Caco-2 (cell line): ENCODE data around the gene USP34. TPM values are rescaled to one million over a fixed set of nuclear protein-coding genes. Genes with fewer than 3 reads are reported as not detected.

Experiments
- BruUV-seq: library from RNA; stranded (reverse); fragments of 400-500 nt; replicated peaks from 2 replicates; lab custom pipeline; 2021; lab: Mats Ljungman, UMichigan
- CTCF ChIA-PET: fragments of 300-600 bp; sonication (Branson Sonifier 250); formaldehyde crosslinking; loops from one replicate; lab custom pipeline; 2022; ENCODE audit warnings: antibody characterized with exemption; lab: Charles Lee
- POLR2A ChIA-PET: fragments of 300-600 bp; sonication (Branson Sonifier 250); formaldehyde crosslinking; loops from one replicate; lab custom pipeline; 2022; ENCODE audit warnings: antibody characterized with exemption; lab: Charles Lee
- DNase-seq, 2 experiments: peaks; one replicate each; pipeline versions ENCODE4 v3.0.0 to v3.0.0-alpha.2; 2020 to 2022
- H3K27me3 ChIP-seq: replicated peaks from 2 replicates; pipeline ENCODE4 v1.6.0; 2011; ENCODE audit warnings: low read length; ENCODE audit not compliant: control insufficient read depth, insufficient read depth
- H3K36me3 ChIP-seq: 2 replicates; pipeline ENCODE4 v1.5.1; 2011; ENCODE audit warnings: low read length; ENCODE audit not compliant: control insufficient read depth, insufficient read depth
- H3K4me1 ChIP-seq: fragments of 250-450 bp; sonication (Bioruptor Pico); 2 replicates; pipeline ENCODE4 v1.5.1; 2020; ENCODE audit warnings: mild to moderate bottlenecking
- H3K4me3 ChIP-seq: 2 replicates; pipeline ENCODE4 v1.5.1; 2011; ENCODE audit warnings: low read depth, mild to moderate bottlenecking, control low read depth, low read length
- H3K9me3 ChIP-seq: fragments of 250-450 bp; sonication (Bioruptor Pico); 2 replicates; pipeline ENCODE4 v1.5.1; 2020; ENCODE audit warnings: mild to moderate bottlenecking, moderate library complexity
- H3K27ac Mint-ChIP-seq: one replicate; pipeline ENCODE4 v1.8.0; 2022; ENCODE audit warnings: mixed read lengths; ENCODE audit not compliant: unreplicated experiment
- H3K27me3 Mint-ChIP-seq: one replicate; pipeline ENCODE4 v1.8.0; 2022; ENCODE audit warnings: mixed read lengths; ENCODE audit not compliant: insufficient read depth, unreplicated experiment
- H3K36me3 Mint-ChIP-seq: one replicate; pipeline ENCODE4 v1.8.0; 2022; ENCODE audit warnings: mild to moderate bottlenecking, mixed read lengths; ENCODE audit not compliant: insufficient read depth, unreplicated experiment
- H3K4me1 Mint-ChIP-seq: one replicate; pipeline ENCODE4 v1.8.0; 2022; ENCODE audit warnings: low read depth, mixed read lengths; ENCODE audit not compliant: unreplicated experiment
- H3K4me3 Mint-ChIP-seq: one replicate; pipeline ENCODE4 v1.8.0; 2022; ENCODE audit warnings: mild to moderate bottlenecking, moderate library complexity, mixed read lengths; ENCODE audit not compliant: unreplicated experiment
- H3K9me3 Mint-ChIP-seq: one replicate; pipeline ENCODE4 v1.8.0; 2022; ENCODE audit warnings: mixed read lengths; ENCODE audit not compliant: unreplicated experiment
- intact Hi-C: fragments of 100-400 bp; cut with micrococcal nuclease; formaldehyde crosslinking; loops from one replicate; pipeline ENCODE4 v1.10.0; 2022; ENCODE audit not compliant: unreplicated experiment
- total RNA-seq: library from RNA; stranded (reverse); gene quantifications from 2 replicates; pipeline ENCODE4 v1.2.3, GENCODE V29; 2022
- TF ChIP-seq, protein P1 (sequence below), 2 experiments: fragments of 200-600 bp in 1 of 2; IDR thresholded peaks; 1 replicate in 1 of 2; 2 replicates in 1 of 2; pipeline versions ENCODE4 v1.5.1 to v1.8.0; 2011 to 2022; ENCODE audit warnings: antibody characterized with exemption in 1 of 2, control low read depth in 1 of 2, inconsistent platforms in 1 of 2, low read depth in 1 of 2, low read length in 1 of 2, mild to moderate bottlenecking in 1 of 2, moderate library complexity in 1 of 2; ENCODE audit not compliant: insufficient read depth in 1 of 2, severe bottlenecking in 1 of 2, unreplicated experiment in 1 of 2

Gene USP34
- total RNA-seq, 1 experiment from 2014 or later = 100 TPM

DNA sequence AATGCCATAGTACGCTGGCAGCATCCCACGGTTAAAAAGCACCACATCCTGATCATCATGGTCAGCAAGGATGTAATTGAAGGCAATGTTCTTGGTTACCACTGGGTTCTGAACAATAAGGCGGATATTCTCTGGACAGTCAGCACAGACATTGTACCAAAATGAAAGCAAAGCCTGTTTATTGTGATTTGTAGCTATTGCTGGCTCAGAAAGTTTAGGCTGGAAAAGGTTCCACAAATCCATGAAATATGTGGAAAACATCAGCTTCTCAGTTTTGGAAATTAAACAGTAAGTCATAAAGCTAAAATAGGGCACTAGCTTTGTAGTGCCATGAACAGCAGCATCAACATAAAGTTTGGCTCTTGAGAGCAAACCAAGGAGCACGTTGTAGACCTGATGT is 256.7 kb downstream of the USP34 start:
- H3K4me3 Mint-ChIP-seq = no peak overlapping the region
- H3K27ac Mint-ChIP-seq = no peak overlapping the region
- no peaks in the 10 kb centered on the region for H3K4me1 Mint-ChIP-seq
- peaks cover 47% of the 10 kb centered on the region for H3K36me3 Mint-ChIP-seq
- no peaks in the 10 kb centered on the region for H3K4me1 ChIP-seq
- intact Hi-C loops = no loop called here
- H3K9me3 ChIP-seq = no peaks in the 10 kb centered on the region
- no peaks in the 10 kb centered on the region for H3K27me3 Mint-ChIP-seq
- H3K27me3 ChIP-seq = no peaks in the 10 kb centered on the region
- CTCF ChIA-PET = no interaction called here
- BruUV-seq = no TSS peak
- no peaks in the 10 kb centered on the region; the same call in 1 of the 2 replicates for H3K36me3 ChIP-seq
- H3K9me3 Mint-ChIP-seq = no peaks in the 10 kb centered on the region
- H3K4me3 ChIP-seq = no peak overlapping the region
- no peak for DNase-seq
- POLR2A ChIA-PET = no interaction called here
- TF ChIP-seq, protein P1, sequence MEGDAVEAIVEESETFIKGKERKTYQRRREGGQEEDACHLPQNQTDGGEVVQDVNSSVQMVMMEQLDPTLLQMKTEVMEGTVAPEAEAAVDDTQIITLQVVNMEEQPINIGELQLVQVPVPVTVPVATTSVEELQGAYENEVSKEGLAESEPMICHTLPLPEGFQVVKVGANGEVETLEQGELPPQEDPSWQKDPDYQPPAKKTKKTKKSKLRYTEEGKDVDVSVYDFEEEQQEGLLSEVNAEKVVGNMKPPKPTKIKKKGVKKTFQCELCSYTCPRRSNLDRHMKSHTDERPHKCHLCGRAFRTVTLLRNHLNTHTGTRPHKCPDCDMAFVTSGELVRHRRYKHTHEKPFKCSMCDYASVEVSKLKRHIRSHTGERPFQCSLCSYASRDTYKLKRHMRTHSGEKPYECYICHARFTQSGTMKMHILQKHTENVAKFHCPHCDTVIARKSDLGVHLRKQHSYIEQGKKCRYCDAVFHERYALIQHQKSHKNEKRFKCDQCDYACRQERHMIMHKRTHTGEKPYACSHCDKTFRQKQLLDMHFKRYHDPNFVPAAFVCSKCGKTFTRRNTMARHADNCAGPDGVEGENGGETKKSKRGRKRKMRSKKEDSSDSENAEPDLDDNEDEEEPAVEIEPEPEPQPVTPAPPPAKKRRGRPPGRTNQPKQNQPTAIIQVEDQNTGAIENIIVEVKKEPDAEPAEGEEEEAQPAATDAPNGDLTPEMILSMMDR (IDR thresholded peaks at IDR 0.05; ENCODE audit: insufficient read depth in 1 of 2, low read depth in 1 of 2, low read length in 1 of 2, severe bottlenecking in 1 of 2, unreplicated experiment in 1 of 2) = no peak

DNA sequence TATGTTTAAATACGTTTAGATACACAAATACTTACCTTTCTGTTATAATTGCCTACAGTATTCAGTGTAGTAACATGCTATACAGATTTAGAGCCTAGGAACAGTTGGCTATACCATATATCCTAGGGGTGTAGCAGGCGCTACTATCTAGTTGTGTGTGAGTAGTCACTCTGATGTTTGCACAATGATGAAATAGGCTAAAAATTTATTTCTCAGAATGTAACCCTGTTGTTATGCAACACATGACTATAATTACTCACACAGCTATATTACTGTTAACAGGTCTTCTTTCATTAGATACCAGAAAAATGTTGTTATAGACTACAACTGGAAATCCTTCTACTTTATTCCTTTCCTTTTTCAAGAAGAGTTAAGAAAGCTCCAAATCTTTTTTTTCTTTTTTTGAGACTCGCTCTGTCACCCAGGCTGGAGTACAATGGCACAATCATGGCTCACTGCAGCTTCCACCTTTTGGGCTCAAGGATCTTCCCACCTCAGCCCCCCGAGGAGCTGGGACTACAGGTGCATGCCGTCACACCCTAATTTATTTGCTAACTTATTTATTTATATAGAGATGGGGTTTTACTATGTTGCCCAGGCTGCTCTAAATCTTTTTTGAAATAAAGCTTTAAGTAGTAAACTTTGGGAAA is 260.4 kb downstream of the USP34 start:
- no peak for DNase-seq
- no peak overlapping the region for H3K4me3 Mint-ChIP-seq
- H3K27me3 ChIP-seq = no peaks in the 10 kb centered on the region
- no peaks in the 10 kb centered on the region for H3K9me3 Mint-ChIP-seq
- no peak overlapping the region for H3K27ac Mint-ChIP-seq
- H3K4me1 ChIP-seq = no peaks in the 10 kb centered on the region
- ChIA-PET CTCF (no interaction called here), POLR2A (no interaction called here)
- H3K36me3 Mint-ChIP-seq = peaks cover 48% of the 10 kb centered on the region
- TF ChIP-seq, protein P1 (IDR thresholded peaks at IDR 0.05; ENCODE audit: insufficient read depth in 1 of 2, low read depth in 1 of 2, low read length in 1 of 2, severe bottlenecking in 1 of 2, unreplicated experiment in 1 of 2) = no peak
- no peaks in the 10 kb centered on the region for H3K27me3 Mint-ChIP-seq
- H3K9me3 ChIP-seq = no peaks in the 10 kb centered on the region
- intact Hi-C loops = no loop called here
- no peak overlapping the region for H3K4me3 ChIP-seq
- H3K36me3 ChIP-seq = peaks cover 2% of the 10 kb centered on the region
- no peaks in the 10 kb centered on the region for H3K4me1 Mint-ChIP-seq
- no TSS peak for BruUV-seq

DNA sequence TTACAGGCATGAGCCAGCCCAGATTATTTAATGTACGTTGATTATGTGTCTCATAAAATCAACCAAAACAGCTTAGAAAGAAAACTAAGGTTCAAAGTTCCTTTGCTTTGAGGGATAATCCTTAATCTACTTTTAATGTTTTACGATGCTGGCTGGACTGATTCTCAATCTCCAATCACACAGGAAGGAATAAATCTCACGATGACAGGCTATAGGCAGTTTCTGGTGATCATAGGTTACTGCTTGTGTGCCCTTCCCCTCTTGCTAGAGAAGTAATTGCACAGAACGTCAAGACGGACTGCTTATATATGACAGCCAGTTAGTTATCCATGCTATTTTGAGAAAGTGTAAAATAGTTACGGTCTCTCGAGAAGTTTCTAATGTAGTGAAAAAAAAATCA is 265.8 kb downstream of the USP34 start:
- Mint-ChIP-seq H3K4me1 (no peaks in the 10 kb centered on the region), H3K27ac (no peak overlapping the region), H3K4me3 (no peak overlapping the region), H3K36me3 (peaks cover 68% of the 10 kb centered on the region), H3K9me3 (no peaks in the 10 kb centered on the region), H3K27me3 (no peaks in the 10 kb centered on the region)
- no peak for DNase-seq
- POLR2A ChIA-PET = no interaction called here
- no TSS peak for BruUV-seq
- Histone ChIP-seq H3K9me3 (no peaks in the 10 kb centered on the region), H3K4me3 (no peak overlapping the region), H3K36me3 (peaks cover 2% of the 10 kb centered on the region), H3K27me3 (no peaks in the 10 kb centered on the region), H3K4me1 (no peaks in the 10 kb centered on the region)
- CTCF ChIA-PET = no interaction called here
- TF ChIP-seq, protein P1 (IDR thresholded peaks at IDR 0.05; ENCODE audit: insufficient read depth in 1 of 2, low read depth in 1 of 2, low read length in 1 of 2, severe bottlenecking in 1 of 2, unreplicated experiment in 1 of 2) = no peak
- intact Hi-C loops = no loop called here
